ENCODE data around the gene RRM2.
"Not testable (repeated sequence)": the region's sequence is repeated elsewhere in the genome, so short reads cannot be mapped to it uniquely, and the experiment has no call there.

RRM2 gene

GRCh38 chr2:10132996-10133647 is 10.6 kb downstream of the RRM2 start:
- DNase-seq: no peak

GRCh38 chr2:10135296-10136089 is 13.0 kb downstream of the RRM2 start:
- no peak for DNase-seq

DNA sequence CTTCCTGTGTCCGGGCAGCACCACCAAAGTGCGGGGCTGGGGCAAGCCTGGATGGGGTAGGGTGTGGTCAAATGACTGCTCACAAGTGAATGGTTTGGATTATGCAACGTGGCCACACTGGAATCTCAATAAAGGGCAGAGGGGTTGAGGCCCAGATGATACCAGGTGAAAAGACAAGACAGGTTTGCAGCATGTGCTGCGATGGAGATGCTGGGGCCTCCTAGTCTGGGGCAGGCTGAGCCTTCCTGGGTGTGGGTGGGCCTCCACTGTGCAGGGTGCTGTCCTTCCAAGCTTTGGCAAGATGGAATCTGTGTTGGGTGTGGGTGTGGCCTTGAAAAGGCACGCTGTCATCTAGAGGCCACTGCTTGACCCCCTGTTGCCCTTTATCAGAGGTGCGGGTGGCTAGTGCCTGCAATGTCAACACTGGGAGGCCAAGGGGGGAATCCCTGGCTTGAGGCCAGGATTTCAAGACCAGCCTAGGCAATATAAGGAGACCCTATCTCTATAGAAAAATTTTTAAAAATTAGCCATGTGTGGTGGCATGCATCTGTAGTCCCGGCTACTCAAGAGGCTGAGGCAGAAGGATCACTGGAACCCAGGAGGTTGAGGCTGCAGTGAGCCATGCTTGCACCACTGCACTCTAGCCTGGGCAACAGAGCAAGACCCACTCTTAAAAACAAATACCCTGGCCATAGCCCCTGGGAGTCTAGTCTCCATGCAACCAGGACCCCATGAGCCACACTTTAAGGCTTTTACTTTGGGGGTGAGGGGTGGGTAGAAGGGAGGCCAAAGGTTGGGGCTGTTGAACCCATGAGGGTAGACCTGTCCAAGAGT is 13.8 kb downstream of the RRM2 start:
- no peak for DNase-seq

GRCh38 chr2:10137053-10137843 is 14.7 kb downstream of the RRM2 start:
- no peak for DNase-seq

DNA sequence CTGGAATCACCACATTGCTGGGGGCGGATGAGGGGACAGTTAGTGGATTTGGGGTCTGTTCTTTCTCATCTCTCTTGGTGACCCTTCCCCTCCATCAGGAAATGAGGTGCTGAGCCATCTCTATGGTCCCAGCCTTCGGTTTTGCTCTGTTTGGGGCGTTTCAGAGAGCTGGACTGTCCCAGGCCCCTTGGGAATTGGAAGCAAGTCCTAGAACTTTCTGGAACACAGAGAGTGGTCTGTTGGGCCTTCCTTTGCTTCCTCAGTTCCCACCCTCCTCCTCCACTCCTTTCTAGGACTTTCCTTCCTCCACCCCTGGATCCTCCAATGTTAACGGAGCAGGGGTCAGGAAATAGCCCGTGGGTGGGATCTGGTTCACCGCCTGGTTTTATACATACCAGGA is 17.0 kb downstream of the RRM2 start:
- no peak for DNase-seq

- no peak for DNase-seq
Observed at GRCh38 chr2:10140841-10141610, 18.5 kb downstream of the RRM2 start.

DNA sequence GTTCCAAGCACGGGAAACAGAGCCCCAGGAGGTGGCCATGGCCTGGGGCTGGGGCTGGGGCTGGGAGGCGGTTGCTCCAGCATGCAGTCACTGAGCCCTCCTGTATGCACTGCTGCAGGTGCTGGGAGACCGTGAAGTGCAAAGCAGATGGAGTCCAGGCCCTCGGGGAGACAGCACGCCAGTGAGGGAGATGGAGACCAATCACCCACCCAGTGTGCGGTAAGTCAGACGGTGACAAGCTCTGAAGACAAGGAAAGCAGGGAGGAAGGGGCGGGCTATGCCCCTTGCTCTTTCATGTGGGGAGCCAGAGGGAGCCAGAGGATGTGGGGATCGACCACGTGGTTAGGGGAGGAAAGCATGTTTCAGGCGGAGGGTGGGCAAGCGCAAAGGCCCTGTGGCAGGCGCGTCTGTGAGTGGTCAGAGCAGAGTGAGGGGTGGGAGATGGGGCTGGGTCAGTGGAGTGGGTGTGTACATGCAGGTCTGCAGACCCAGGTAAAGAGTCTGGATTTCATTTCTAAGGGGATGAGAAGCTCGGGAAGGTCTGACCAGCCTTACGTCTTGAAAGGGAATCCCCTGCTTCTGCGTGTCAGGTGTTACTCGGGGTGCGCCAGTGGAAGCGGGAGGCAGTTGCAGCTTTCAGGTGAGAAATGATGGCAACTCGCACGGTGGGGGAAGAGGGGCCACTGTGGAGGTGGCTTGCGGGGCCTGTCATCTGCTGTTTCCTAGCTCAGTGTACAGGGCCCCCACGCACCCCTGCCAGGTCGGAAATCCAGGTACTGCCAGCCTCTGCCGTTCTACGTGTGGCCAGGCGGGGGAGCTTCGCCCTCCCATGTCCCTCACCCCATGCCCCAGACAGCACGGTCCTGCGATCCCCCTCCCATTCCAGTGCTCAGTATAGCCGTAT is 19.4 kb downstream of the RRM2 start:
- DNase-seq: peak; percentile 49

GRCh38 chr2:10142640-10142965 is 20.1 kb downstream of the RRM2 start:
- no peak for DNase-seq

DNA sequence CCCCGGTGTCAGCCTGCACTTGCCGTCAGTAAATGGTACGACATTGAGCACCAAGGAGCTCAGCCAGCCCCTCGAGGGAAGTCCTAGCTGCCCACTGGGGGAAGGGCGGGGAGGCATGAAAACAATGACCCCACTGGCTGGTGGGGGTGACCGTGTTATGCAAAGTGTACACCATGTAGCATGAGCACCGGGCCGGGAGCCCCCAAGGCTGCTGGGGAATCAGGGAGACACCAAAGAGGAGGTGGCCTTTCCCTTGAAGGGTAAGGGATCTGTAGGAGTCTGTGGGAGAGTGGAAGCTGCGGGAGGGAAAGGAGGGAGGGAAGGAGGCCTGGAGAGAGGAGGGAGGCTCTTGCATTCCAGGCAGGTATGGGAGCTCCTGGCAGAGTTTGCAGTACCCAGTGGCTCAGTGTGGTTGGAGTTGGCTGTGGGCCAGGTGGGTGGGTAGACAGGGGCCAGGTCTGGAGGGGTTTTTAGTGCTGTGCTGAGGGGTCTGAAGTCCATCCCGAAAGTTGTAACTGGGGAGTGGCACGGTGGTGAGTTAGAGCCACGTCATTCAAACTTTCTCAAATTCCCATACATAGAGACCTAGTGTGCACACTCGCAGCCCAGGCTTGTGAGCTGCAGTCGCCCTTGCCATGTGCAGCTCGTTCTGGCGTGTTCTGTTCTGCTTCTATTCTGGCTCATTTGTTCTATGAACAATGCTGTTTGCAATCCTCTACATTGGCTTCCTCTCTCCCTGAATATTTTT is 22.4 kb downstream of the RRM2 start:
- DNase-seq: no peak

- DNase-seq: no peak
Observed at GRCh38 chr2:10145519-10146357, 23.2 kb downstream of the RRM2 start.

- DNase-seq: no peak
Observed at GRCh38 chr2:10146366-10147005, 23.9 kb downstream of the RRM2 start.

DNA sequence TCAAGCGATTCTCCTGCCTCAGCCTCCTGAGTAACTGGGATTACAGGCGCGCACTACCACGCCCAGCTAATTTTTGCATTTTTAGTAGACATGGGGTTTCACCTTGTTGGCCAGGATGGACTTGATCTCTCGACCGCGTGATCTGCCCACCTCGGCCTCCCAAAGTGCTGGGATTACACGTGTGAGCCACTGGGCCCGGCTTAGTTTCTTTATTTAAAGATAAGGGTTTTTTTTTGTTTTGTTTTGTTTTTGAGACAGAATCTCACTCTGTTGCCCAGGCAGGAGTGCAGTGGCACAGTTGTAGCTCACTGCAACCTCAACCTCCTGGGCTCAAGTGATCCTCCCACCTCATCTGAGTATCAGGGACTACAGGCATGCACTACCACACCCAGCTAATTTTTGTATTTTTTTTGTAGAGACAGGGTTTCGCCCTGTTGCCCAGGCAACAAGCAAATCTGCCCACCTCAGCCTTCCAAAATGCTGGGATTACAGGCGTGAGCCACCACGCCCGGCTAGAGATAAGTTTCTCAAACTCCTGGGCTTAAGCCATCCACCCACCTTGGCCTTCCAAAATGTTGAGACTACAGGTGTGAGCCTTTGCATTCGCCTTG is 24.6 kb downstream of the RRM2 start:
- DNase-seq: not testable (repeated sequence)

- no peak for DNase-seq
Observed at GRCh38 chr2:10148268-10148667, 25.7 kb downstream of the RRM2 start.

DNA sequence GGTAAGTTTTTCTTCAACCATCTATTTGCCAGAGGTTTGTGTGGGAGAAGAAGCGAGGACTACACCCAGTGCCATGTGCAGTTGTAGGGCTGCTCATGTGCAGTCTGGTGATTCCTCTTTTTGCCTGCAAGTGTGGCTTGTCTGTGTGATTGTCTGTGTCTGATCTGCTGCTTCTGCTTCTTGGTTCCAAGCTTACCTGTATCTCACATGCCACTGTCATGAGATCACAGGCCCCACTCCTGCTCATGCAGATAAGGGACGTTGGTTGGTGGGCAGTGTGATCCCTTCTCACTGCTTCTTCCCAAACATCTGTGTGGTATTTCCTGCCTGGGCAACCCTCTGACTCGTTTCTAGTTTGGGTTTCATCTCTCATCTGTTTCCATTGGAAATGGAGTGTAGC is 27.1 kb downstream of the RRM2 start:
- no peak for DNase-seq

DNA sequence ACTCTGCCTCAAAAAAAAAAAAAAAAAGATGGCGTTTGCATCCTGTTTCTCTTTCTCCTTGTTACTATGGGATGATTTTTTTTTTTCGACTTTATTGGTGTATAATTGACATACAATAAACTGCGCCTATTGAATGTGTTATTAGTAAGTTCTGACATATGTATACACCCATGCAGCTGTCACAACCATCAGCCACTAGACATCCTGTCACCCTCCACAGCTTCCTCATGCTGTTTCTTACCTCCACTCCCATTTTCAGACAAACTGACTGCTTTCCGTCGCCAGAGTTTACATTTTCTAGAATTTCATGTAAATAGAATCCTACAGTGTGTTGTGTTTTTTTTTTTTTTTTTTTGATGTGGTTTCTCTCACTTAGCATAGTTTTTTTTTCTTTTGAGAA is 27.9 kb downstream of the RRM2 start:
- peak; percentile 3 for DNase-seq

- DNase-seq: no peak
Observed at GRCh38 chr2:10151462-10151861, 28.9 kb downstream of the RRM2 start.

- no peak for DNase-seq
Observed at GRCh38 chr2:10157293-10157692, 34.8 kb downstream of the RRM2 start.

DNA sequence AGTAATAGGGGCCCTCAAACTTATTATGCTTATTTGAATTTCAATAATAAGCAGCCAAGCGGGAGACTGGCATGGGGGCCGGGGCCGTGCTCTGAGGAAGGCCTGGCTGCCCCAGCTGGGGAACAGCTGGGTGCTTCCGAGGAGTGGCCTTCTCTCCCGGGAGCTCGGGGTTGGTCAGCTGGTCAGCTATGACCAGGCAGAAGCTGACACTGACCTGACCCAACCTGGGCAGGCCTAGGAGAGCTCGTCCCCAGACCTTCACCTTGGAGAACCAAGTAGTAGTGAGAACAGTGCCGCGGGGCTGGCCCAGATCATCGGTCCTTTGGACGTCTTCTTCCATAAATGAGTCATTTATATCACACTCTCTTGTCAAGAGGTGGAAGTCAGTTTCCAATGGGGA is 36.1 kb downstream of the RRM2 start:
- DNase-seq: no peak
